HepG2 (cell line): ENCODE results near the gene PRKN. TPM values are rescaled to one million over a fixed set of nuclear protein-coding genes. Genes with fewer than 3 reads are reported as not detected.

Experiments used
- NFAT5 ChIP-seq: sonication (generic); formaldehyde crosslinking; IDR thresholded peaks from 2 replicates; pipeline ENCODE4 v1.4.0; 2020; ENCODE audit warnings: missing genetic modification reagents
- NR2F2 ChIP-seq: IDR thresholded peaks from 2 replicates; pipeline ENCODE4 v1.6.1; 2012; ENCODE audit warnings: low read depth, inconsistent platforms, borderline replicate concordance
- RAD51 ChIP-seq: fragments of 450-650 bp; IDR thresholded peaks from 2 replicates; pipeline ENCODE4 v1.6.1; 2016; ENCODE audit warnings: borderline replicate concordance
- TEAD2 ChIP-seq: sonication (generic); formaldehyde crosslinking; IDR thresholded peaks from 2 replicates; pipeline ENCODE4 v1.9.0; 2021; ENCODE audit warnings: missing genetic modification reagents
- ZFAT ChIP-seq: sonication (generic); formaldehyde crosslinking; conservative IDR thresholded peaks from 2 replicates; pipeline ENCODE4 v1.8.1; 2023; ENCODE audit warnings: missing genetic modification reagents, inconsistent platforms
- ZNF224 ChIP-seq: sonication (generic); formaldehyde crosslinking; IDR thresholded peaks from 2 replicates; pipeline ENCODE4 v1.5.0; 2020; ENCODE audit warnings: mild to moderate bottlenecking, missing genetic modification reagents
- ZNF318 ChIP-seq: sonication (generic); formaldehyde crosslinking; IDR thresholded peaks from 2 replicates; pipeline ENCODE4 v1.4.0; 2020; ENCODE audit warnings: mild to moderate bottlenecking, missing genetic modification reagents
- ZNF335 ChIP-seq: sonication (generic); formaldehyde crosslinking; IDR thresholded peaks from 2 replicates; pipeline ENCODE4 v1.4.0; 2020; ENCODE audit warnings: missing genetic modification reagents
- ZNF468 ChIP-seq: sonication (generic); formaldehyde crosslinking; IDR thresholded peaks from 2 replicates; pipeline ENCODE4 v1.8.0; 2022; ENCODE audit warnings: mild to moderate bottlenecking, moderate library complexity, missing genetic modification reagents
- ZNF562 ChIP-seq: sonication (generic); formaldehyde crosslinking; IDR thresholded peaks from 2 replicates; pipeline ENCODE4 v1.8.0; 2022; ENCODE audit warnings: missing genetic modification reagents, borderline replicate concordance
- polyA plus RNA-seq, 8 experiments: library from polyadenylated mRNA; depleted of rRNA in 3 of 8; stranded (reverse) in 7 of 8; unstranded in 1 of 8; fragments of >200 nt; fragmentation: Illumina TruSeq in 4 of 8; extraction: Trizol in 4 of 8; gene quantifications; 2 replicates each; pipeline versions ENCODE4 v1.2.1 to v1.2.3, GENCODE V29; 2011 to 2016; ENCODE audit warnings: low read depth in 4 of 8, missing spikeins in 1 of 8, mixed read lengths in 1 of 8; ENCODE audit not compliant: insufficient read depth in 1 of 8
- total RNA-seq, 5 experiments: library from RNA; depleted of rRNA; stranded (reverse); fragments of >200 nt; fragmentation: Illumina TruSeq; extraction: Trizol; gene quantifications; 2 replicates each; pipeline ENCODE4 v1.2.3, GENCODE V29; 2016; ENCODE audit warnings: low read depth in 1 of 5

Gene PRKN
- total and polyA plus RNA-seq, 2 of the 13 experiments (the other 11 are each of a cell fraction or from before 2014, with no cell fraction given), result 0.31 to 0.44 TPM

- TF ChIP-seq NFAT5 (CRISPR knock-in tag), result no peak
- no peak for TF ChIP-seq ZNF335 (CRISPR knock-in tag)
- TF ChIP-seq ZFAT (CRISPR knock-in tag), result no peak
- TF ChIP-seq NR2F2, result no peak
- TF ChIP-seq RAD51, result 0 out of 2 replicates have a peak, but pooled peaks have one; percentile 8
- TF ChIP-seq ZNF224 (CRISPR knock-in tag), result 0 out of 2 replicates have a peak, but pooled peaks have one; percentile 52
- TF ChIP-seq ZNF318, result no peak
- TF ChIP-seq ZNF562 (CRISPR knock-in tag), result 0 out of 2 replicates have a peak, but pooled peaks have one; percentile 44
- no peak for TF ChIP-seq ZNF468 (CRISPR knock-in tag)
- TF ChIP-seq TEAD2 (CRISPR knock-in tag), result no peak
These were observed 1353.6 kb downstream of the PRKN start (continued) for GRCh38 chr6:161373905-161374451.
